ENCODE data around the gene SNX19. TPM values are rescaled to one million over a fixed set of nuclear protein-coding genes. Genes with fewer than 3 reads are reported as not detected.

The SNX19 gene
- total RNA-seq, 1 donor, result 46.6 TPM

GRCh38 chr11:130850185-130850944 lies 65.9 kb downstream of the SNX19 start:
- no peaks in the 10 kb centered on the region for H3K4me1 ChIP-seq (ENCODE audit: insufficient read depth, low read length)
- no peak overlapping the region for H3K4me3 ChIP-seq (ENCODE audit: low read length)
- H3K27me3 ChIP-seq (ENCODE audit: insufficient read depth, low read length), result no peaks in the 10 kb centered on the region
- no peaks in the 10 kb centered on the region for H3K9me3 ChIP-seq (ENCODE audit: low read depth, low read length)

DNA sequence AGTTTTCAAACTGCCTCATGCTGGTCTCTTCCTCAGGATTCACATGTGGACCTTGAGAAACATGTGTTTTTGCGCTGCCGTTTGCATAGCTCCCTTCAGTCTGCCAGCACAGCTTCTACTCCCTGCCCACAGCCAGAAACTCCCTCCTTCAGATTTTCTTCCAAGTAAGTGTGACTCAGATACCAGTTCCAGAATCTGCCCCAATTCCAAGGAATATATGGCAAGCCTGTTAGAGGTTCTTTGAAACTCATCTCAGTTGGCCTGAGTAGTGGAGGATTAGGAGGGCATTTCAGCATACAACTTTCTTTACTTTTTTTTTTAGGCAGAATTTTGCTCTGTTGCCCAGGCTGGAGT lies 67.1 kb downstream of the SNX19 start:
- Histone ChIP-seq H3K4me3 (ENCODE audit: low read length) (no peak overlapping the region), H3K9me3 (ENCODE audit: low read depth, low read length) (no peaks in the 10 kb centered on the region), H3K4me1 (ENCODE audit: insufficient read depth, low read length) (no peaks in the 10 kb centered on the region), H3K27me3 (ENCODE audit: insufficient read depth, low read length) (no peaks in the 10 kb centered on the region)

- H3K9me3 ChIP-seq (ENCODE audit: low read depth, low read length), result no peaks in the 10 kb centered on the region
- H3K4me3 ChIP-seq (ENCODE audit: low read length), result no peak overlapping the region
- no peaks in the 10 kb centered on the region for H3K4me1 ChIP-seq (ENCODE audit: insufficient read depth, low read length)
- H3K27me3 ChIP-seq (ENCODE audit: insufficient read depth, low read length), result no peaks in the 10 kb centered on the region
These were observed 67.7 kb downstream of the SNX19 start for GRCh38 chr11:130848361-130849214.

DNA sequence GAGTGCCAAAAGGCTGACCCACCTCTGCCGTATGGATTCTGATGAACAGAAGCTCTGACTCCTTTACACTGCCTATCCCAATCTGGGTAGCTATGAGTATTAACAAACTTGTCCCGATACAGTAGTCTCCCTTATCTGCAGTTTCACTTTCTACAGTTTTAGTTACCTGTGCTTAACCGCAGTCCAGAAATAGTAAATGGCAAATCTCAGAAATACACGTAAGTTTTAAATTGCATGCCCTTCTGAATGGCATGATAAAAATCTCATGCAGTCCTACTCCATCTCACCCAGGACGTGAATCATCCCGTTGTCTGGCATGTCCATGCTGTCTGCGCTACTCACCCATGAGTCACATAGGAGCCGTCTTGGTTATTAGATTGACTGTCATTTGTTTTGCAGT lies 68.8 kb downstream of the SNX19 start:
- no peaks in the 10 kb centered on the region for H3K27me3 ChIP-seq (ENCODE audit: insufficient read depth, low read length)
- H3K9me3 ChIP-seq (ENCODE audit: low read depth, low read length), result no peaks in the 10 kb centered on the region
- H3K4me3 ChIP-seq (ENCODE audit: low read length), result no peak overlapping the region
- no peaks in the 10 kb centered on the region for H3K4me1 ChIP-seq (ENCODE audit: insufficient read depth, low read length)

DNA sequence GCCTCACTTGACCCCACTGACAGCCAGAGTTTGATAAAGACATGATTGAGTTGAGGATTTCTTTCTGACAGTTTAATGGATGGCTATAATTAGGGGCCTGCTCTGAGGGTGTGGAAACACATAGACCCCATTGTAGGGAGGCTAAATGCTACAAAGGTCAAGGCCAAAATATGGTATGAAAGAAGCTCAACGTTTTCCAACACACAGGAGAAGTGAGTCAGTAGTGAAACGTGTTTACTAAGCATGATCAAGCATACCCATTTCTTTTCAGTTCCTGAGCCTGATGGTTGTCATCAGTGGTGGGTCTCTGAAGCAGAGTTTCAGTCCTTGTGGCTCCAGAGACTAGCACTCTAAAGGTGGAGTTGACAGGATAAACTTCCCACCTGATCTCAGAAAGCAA lies 69.7 kb downstream of the SNX19 start:
- no peaks in the 10 kb centered on the region for H3K27me3 ChIP-seq (ENCODE audit: insufficient read depth, low read length)
- no peaks in the 10 kb centered on the region for H3K4me1 ChIP-seq (ENCODE audit: insufficient read depth, low read length)
- no peak overlapping the region for H3K4me3 ChIP-seq (ENCODE audit: low read length)
- H3K9me3 ChIP-seq (ENCODE audit: low read depth, low read length), result no peaks in the 10 kb centered on the region

DNA sequence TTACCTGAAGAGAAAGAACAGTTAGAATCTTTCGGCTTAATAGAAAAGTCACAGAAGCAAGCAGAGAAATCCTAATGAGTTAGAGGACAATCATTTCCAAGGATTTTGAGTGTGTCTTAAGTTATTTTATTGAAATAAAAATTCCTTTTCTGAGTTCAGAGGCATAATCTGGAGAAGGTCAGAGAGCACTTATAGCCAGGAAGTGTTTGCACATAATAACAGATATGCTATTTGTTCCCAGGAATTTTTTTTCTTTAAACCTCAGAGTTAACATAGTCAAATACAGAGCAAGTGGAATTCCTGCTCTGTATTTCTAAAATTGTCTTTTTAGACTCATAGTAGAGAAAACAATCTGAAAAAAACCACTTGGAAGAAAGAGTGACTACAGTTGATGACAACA lies 74.3 kb downstream of the SNX19 start:
- Histone ChIP-seq H3K4me1 (ENCODE audit: insufficient read depth, low read length) (no peaks in the 10 kb centered on the region), H3K4me3 (ENCODE audit: low read length) (no peak overlapping the region), H3K9me3 (ENCODE audit: low read depth, low read length) (no peaks in the 10 kb centered on the region), H3K27me3 (ENCODE audit: insufficient read depth, low read length) (no peaks in the 10 kb centered on the region)

DNA sequence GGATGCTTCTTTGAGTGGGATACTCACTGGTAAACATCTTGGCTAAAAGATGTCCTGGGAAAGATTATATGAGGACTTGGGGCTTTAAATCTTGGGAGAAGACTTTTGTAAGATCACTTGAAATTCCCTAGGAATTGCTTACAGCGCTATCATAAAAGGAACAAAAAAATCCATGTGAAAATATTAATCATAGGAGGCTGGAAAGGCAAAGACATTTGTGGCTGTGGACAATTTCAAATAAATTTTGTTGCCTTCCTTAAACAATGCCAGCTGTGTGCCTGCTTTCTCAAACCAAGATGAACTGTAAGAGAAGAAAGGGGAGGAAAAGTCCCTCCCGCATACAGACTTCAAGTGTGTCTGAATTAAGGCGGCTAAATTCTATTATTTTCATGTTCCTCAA lies 75.6 kb downstream of the SNX19 start:
- Histone ChIP-seq H3K4me1 (ENCODE audit: insufficient read depth, low read length) (no peaks in the 10 kb centered on the region), H3K27me3 (ENCODE audit: insufficient read depth, low read length) (no peaks in the 10 kb centered on the region), H3K9me3 (ENCODE audit: low read depth, low read length) (no peaks in the 10 kb centered on the region), H3K4me3 (ENCODE audit: low read length) (no peak overlapping the region)

GRCh38 chr11:130839981-130840666 lies 76.2 kb downstream of the SNX19 start:
- no peaks in the 10 kb centered on the region for H3K27me3 ChIP-seq (ENCODE audit: insufficient read depth, low read length)
- no peaks in the 10 kb centered on the region for H3K4me1 ChIP-seq (ENCODE audit: insufficient read depth, low read length)
- H3K4me3 ChIP-seq (ENCODE audit: low read length), result no peak overlapping the region
- H3K9me3 ChIP-seq (ENCODE audit: low read depth, low read length), result no peaks in the 10 kb centered on the region

DNA sequence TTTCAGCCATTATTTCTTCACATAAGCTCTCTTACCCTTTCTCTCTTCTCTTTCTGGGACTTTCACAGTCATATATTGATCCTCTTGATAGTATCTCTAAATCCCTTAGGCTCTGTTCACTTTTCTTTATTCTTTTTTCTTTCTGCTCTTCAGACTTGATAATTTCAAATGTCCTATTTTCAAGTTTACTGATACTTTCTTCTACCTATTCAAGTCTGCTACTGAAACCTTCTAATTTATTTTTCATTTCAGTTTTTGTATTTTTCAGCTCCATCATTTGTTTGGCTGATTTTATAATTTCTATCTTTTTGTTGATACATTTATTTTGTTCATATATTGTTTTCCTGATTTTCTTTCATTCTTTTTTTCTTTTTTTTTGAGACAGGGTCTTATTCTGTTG lies 79.1 kb downstream of the SNX19 start:
- Histone ChIP-seq H3K4me3 (ENCODE audit: low read length) (no peak overlapping the region), H3K9me3 (ENCODE audit: low read depth, low read length) (no peaks in the 10 kb centered on the region), H3K4me1 (ENCODE audit: insufficient read depth, low read length) (no peaks in the 10 kb centered on the region), H3K27me3 (ENCODE audit: insufficient read depth, low read length) (no peaks in the 10 kb centered on the region)

GRCh38 chr11:130834886-130835285 lies 81.4 kb downstream of the SNX19 start:
- no peaks in the 10 kb centered on the region for H3K4me1 ChIP-seq (ENCODE audit: insufficient read depth, low read length)
- no peak overlapping the region for H3K4me3 ChIP-seq (ENCODE audit: low read length)
- H3K27me3 ChIP-seq (ENCODE audit: insufficient read depth, low read length), result no peaks in the 10 kb centered on the region
- no peaks in the 10 kb centered on the region for H3K9me3 ChIP-seq (ENCODE audit: low read depth, low read length)

GRCh38 chr11:130832566-130833425 lies 83.5 kb downstream of the SNX19 start:
- H3K9me3 ChIP-seq (ENCODE audit: low read depth, low read length), result no peaks in the 10 kb centered on the region

GRCh38 chr11:130831976-130832375 lies 84.3 kb downstream of the SNX19 start:
- Histone ChIP-seq H3K27me3 (ENCODE audit: insufficient read depth, low read length) (no peaks in the 10 kb centered on the region), H3K4me1 (ENCODE audit: insufficient read depth, low read length) (no peaks in the 10 kb centered on the region), H3K9me3 (ENCODE audit: low read depth, low read length) (no peaks in the 10 kb centered on the region), H3K4me3 (ENCODE audit: low read length) (no peak overlapping the region)

More at GRCh38 chr11:130832566-130833425, 83.5 kb downstream of the SNX19 start:
- no peak overlapping the region for H3K4me3 ChIP-seq (ENCODE audit: low read length)
- no peaks in the 10 kb centered on the region for H3K4me1 ChIP-seq (ENCODE audit: insufficient read depth, low read length)
- no peaks in the 10 kb centered on the region for H3K27me3 ChIP-seq (ENCODE audit: insufficient read depth, low read length)

GRCh38 chr11:130831506-130831905 lies 84.8 kb downstream of the SNX19 start:
- no peaks in the 10 kb centered on the region for H3K9me3 ChIP-seq (ENCODE audit: low read depth, low read length)
- H3K4me1 ChIP-seq (ENCODE audit: insufficient read depth, low read length), result no peaks in the 10 kb centered on the region
- no peaks in the 10 kb centered on the region for H3K27me3 ChIP-seq (ENCODE audit: insufficient read depth, low read length)
- no peak overlapping the region for H3K4me3 ChIP-seq (ENCODE audit: low read length)

GRCh38 chr11:130830566-130830965 lies 85.7 kb downstream of the SNX19 start:
- H3K4me1 ChIP-seq (ENCODE audit: insufficient read depth, low read length), result no peaks in the 10 kb centered on the region
- H3K4me3 ChIP-seq (ENCODE audit: low read length), result no peak overlapping the region
- no peaks in the 10 kb centered on the region for H3K27me3 ChIP-seq (ENCODE audit: insufficient read depth, low read length)
- no peaks in the 10 kb centered on the region for H3K9me3 ChIP-seq (ENCODE audit: low read depth, low read length)

Measured in mononuclear cell (primary cell).